ENCODE data around the gene PRDM8. TPM values are rescaled to one million over a fixed set of nuclear protein-coding genes. Genes with fewer than 3 reads are reported as not detected.

Gene PRDM8
- total and polyA plus RNA-seq, 4 donors = 0.46 to 5.0 (median 2.1) TPM

DNA sequence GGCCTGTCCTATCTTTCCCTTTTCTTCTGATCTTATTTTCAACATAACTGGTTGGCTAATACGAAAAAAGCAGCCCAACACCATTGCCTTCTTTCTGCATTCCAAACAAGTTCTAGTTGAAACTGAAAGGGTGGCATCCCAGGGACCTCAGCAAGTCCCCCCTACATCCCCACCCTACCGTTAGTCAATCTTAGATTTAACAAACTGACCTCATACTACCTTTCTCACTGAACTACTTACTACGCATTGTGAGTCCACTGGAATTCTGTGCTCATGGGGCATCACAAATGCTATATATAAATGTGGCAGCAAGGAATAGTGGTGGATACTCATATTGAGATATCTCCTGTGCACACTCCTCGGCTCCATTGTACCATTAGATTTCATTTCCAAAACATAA, 36.1 kb downstream of the PRDM8 start:
- no peak overlapping the region for H3K4me3 ChIP-seq
- ATAC-seq (ENCODE audit: insufficient read depth, low FRiP score) (no peak), DNase-seq (no peak)
- no peak overlapping the region for H3K9ac ChIP-seq (ENCODE audit: insufficient read depth in 1 of 2, low read length in 2 of 2)
- no peaks in the 10 kb centered on the region for H3K4me1 ChIP-seq (ENCODE audit: control insufficient read depth in 5 of 5, insufficient read depth in 5 of 5, low read length in 5 of 5)
- no peaks in the 10 kb centered on the region for H3K36me3 ChIP-seq (ENCODE audit: control insufficient read depth in 4 of 4, insufficient read depth in 4 of 4, low read length in 4 of 4)
- peaks cover 0 to 5% (median 2%) of the 10 kb centered on the region in 3 donors for H3K27me3 ChIP-seq (ENCODE audit: control insufficient read depth in 3 of 3, insufficient read depth in 3 of 3, low read length in 2 of 3)
- no peaks in the 10 kb centered on the region for H3K9me3 ChIP-seq (ENCODE audit: control insufficient read depth in 4 of 4, insufficient read depth in 3 of 4, low read length in 3 of 4)
- no peak overlapping the region for H3K27ac ChIP-seq (ENCODE audit: low read depth in 1 of 2, low read length in 1 of 2)
- TF ChIP-seq, protein P1, sequence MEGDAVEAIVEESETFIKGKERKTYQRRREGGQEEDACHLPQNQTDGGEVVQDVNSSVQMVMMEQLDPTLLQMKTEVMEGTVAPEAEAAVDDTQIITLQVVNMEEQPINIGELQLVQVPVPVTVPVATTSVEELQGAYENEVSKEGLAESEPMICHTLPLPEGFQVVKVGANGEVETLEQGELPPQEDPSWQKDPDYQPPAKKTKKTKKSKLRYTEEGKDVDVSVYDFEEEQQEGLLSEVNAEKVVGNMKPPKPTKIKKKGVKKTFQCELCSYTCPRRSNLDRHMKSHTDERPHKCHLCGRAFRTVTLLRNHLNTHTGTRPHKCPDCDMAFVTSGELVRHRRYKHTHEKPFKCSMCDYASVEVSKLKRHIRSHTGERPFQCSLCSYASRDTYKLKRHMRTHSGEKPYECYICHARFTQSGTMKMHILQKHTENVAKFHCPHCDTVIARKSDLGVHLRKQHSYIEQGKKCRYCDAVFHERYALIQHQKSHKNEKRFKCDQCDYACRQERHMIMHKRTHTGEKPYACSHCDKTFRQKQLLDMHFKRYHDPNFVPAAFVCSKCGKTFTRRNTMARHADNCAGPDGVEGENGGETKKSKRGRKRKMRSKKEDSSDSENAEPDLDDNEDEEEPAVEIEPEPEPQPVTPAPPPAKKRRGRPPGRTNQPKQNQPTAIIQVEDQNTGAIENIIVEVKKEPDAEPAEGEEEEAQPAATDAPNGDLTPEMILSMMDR (IDR thresholded peaks at IDR 0.05; ENCODE audit: control extremely low read depth, extremely low read depth) = no peak
- WGBS, 2 donors = 86 to 87% methylated on average over 4 of the region's 4 CpGs

DNA sequence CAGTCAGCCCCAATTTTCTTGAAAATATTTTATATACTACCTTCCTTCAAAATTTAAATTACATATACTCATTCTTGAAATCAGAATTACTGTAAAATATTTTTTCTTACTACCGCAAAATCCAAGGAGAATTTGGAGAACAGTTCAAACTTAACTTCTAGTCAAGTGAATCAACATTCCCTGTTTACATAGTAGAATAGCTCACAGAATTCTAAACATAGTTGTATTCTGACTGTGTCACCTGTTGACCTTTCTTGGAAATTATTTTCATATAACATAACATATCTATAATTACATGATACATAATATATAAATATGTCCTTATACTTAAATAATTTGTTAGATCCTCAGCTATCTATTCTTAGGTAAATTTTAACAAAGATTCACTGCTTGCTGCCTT, 38.1 kb downstream of the PRDM8 start:
- H3K9me3 ChIP-seq (ENCODE audit: control insufficient read depth in 4 of 4, insufficient read depth in 3 of 4, low read length in 3 of 4) = no peaks in the 10 kb centered on the region
- no peaks in the 10 kb centered on the region for H3K36me3 ChIP-seq (ENCODE audit: control insufficient read depth in 4 of 4, insufficient read depth in 4 of 4, low read length in 4 of 4)
- TF ChIP-seq, protein P1 (IDR thresholded peaks at IDR 0.05; ENCODE audit: control extremely low read depth, extremely low read depth) = no peak
- H3K27me3 ChIP-seq (ENCODE audit: control insufficient read depth in 3 of 3, insufficient read depth in 3 of 3, low read length in 2 of 3) = peaks cover 0 to 6% (median 3%) of the 10 kb centered on the region in 3 donors
- ATAC-seq (ENCODE audit: insufficient read depth, low FRiP score) = no peak
- no peak overlapping the region for H3K9ac ChIP-seq (ENCODE audit: insufficient read depth in 1 of 2, low read length in 2 of 2)
- H3K27ac ChIP-seq (ENCODE audit: low read depth in 1 of 2, low read length in 1 of 2) = no peak overlapping the region
- H3K4me3 ChIP-seq = no peak overlapping the region
- WGBS, 2 donors = 73 to 98% methylated on average over 1 of the region's 1 CpG
- H3K4me1 ChIP-seq (ENCODE audit: control insufficient read depth in 5 of 5, insufficient read depth in 5 of 5, low read length in 5 of 5) = no peaks in the 10 kb centered on the region
- no peak for DNase-seq

DNA sequence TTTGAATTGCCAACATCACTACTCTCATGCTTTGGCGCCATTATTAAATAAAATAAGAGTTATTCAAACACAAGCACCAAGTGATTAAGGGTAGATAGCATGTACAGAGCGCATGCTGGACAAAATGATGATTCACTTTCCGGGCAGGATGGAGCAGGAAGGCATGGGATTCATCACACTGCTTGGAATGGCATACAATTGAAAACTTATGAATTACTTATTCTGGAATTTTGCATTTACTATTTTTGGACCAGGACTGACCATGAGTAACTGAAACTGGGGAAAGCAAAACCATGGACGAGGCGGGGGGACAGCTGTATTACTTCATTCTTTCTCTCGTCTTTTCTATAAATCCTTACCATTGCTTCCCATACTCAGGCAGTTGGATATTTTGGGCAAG, 40.7 kb downstream of the PRDM8 start:
- WGBS, 2 donors = 87 to 93% methylated on average over 6 of the region's 6 CpGs
- Histone ChIP-seq H3K27ac (ENCODE audit: low read depth in 1 of 2, low read length in 1 of 2) (no peak overlapping the region), H3K4me3 (no peak overlapping the region), H3K4me1 (ENCODE audit: control insufficient read depth in 5 of 5, insufficient read depth in 5 of 5, low read length in 5 of 5) (no peaks in the 10 kb centered on the region), H3K9ac (ENCODE audit: insufficient read depth in 1 of 2, low read length in 2 of 2) (no peak overlapping the region), H3K27me3 (ENCODE audit: control insufficient read depth in 3 of 3, insufficient read depth in 3 of 3, low read length in 2 of 3) (peaks cover 0 to 6% (median 3%) of the 10 kb centered on the region in 3 donors), H3K9me3 (ENCODE audit: control insufficient read depth in 4 of 4, insufficient read depth in 3 of 4, low read length in 3 of 4) (no peaks in the 10 kb centered on the region), H3K36me3 (ENCODE audit: control insufficient read depth in 4 of 4, insufficient read depth in 4 of 4, low read length in 4 of 4) (no peaks in the 10 kb centered on the region)
- ATAC-seq (ENCODE audit: insufficient read depth, low FRiP score) (no peak), DNase-seq (no peak)
- TF ChIP-seq, protein P1 (IDR thresholded peaks at IDR 0.05; ENCODE audit: control extremely low read depth, extremely low read depth) = no peak

DNA sequence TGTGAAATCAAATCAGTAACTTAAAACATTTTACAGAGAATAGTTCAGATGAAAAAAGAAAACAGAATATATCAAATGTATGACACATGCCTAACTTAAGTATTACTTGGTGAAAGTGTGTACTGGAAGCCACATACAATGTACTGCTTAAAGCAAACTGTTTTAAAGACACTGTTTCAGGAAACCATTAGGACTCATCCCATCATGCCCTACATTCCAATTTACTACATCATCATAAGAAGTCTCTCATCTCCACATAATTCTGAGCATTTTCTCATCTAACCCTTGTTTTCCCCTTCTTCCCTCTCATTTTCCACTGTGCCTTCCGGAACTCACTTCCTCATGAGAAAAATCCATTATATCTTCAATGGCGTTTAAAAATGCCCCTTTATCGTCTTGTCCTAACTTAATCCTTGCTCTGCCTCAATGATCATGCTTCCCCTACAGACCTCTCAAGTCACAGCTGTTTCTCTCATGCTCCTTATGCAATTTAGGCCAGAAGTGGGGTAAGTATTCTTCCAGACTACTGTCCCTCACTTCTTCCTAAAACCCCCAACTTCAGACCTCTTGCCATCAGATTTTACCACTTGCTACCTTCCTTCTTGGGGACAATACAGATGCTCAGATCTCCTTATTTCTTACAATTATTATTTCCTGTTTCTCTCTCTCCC, 42.3 kb downstream of the PRDM8 start:
- 87 to 94% methylated on average over 3 of the region's 3 CpGs for WGBS, 2 donors
- Histone ChIP-seq H3K9me3 (ENCODE audit: control insufficient read depth in 4 of 4, insufficient read depth in 3 of 4, low read length in 3 of 4) (no peaks in the 10 kb centered on the region), H3K4me1 (ENCODE audit: control insufficient read depth in 5 of 5, insufficient read depth in 5 of 5, low read length in 5 of 5) (no peaks in the 10 kb centered on the region), H3K27ac (ENCODE audit: low read depth in 1 of 2, low read length in 1 of 2) (no peak overlapping the region), H3K4me3 (no peak overlapping the region), H3K9ac (ENCODE audit: insufficient read depth in 1 of 2, low read length in 2 of 2) (no peak overlapping the region), H3K36me3 (ENCODE audit: control insufficient read depth in 4 of 4, insufficient read depth in 4 of 4, low read length in 4 of 4) (no peaks in the 10 kb centered on the region), H3K27me3 (ENCODE audit: control insufficient read depth in 3 of 3, insufficient read depth in 3 of 3, low read length in 2 of 3) (peaks cover 0 to 6% (median 5%) of the 10 kb centered on the region in 3 donors)
- TF ChIP-seq, protein P1 (IDR thresholded peaks at IDR 0.05; ENCODE audit: control extremely low read depth, extremely low read depth) = no peak
- ATAC-seq (ENCODE audit: insufficient read depth, low FRiP score) (no peak), DNase-seq (no peak)
